Measurements from ENCODE around the gene HOXA7. TPM values are rescaled to one million over a fixed set of nuclear protein-coding genes. Genes with fewer than 3 reads are reported as not detected.
A peak's percentile ranks its signal among the peaks of the same experiment; 100 is the strongest.

HOXA7 gene
- total RNA-seq, 1 donor from 2014 or later = 8.8 TPM

GRCh38 chr7:27130540-27131389 is 25.7 kb downstream of the HOXA7 start, which contains the start of gene HOXA4:
Gene HOXA4 (minus strand): TSS chr7:27130757. CDS start chr7:27130733, 24 bp downstream.
- peak; percentile 64 for DNase-seq (ENCODE audit: low read depth, low spot score)
- H3K27ac Mint-ChIP-seq (ENCODE audit: unreplicated experiment) = no peak within 1 kb of the TSS
- H3K27me3 Mint-ChIP-seq (ENCODE audit: low read depth) = peaks cover 94% of the 10 kb centered on the region
- H3K4me3 Mint-ChIP-seq = peak within 1 kb of the TSS; percentile 80
- H3K9me3 Mint-ChIP-seq = no peaks in the 10 kb centered on the region
- no peak for TF ChIP-seq CTCF (conservative IDR thresholded peaks at IDR 0.05)
- H3K36me3 Mint-ChIP-seq (ENCODE audit: low read depth) = peaks cover 3% of the 10 kb centered on the region
- peaks cover 7% of the 10 kb centered on the region for H3K4me1 Mint-ChIP-seq

GRCh38 chr7:27129729-27130539 is 26.5 kb downstream of the HOXA7 start:
- Mint-ChIP-seq H3K27me3 (ENCODE audit: low read depth) (peaks cover 94% of the 10 kb centered on the region), H3K27ac (ENCODE audit: unreplicated experiment) (no peak overlapping the region), H3K4me1 (peaks cover 7% of the 10 kb centered on the region), H3K9me3 (no peaks in the 10 kb centered on the region), H3K4me3 (peak overlapping the region; percentile 68), H3K36me3 (ENCODE audit: low read depth) (peaks cover 3% of the 10 kb centered on the region)
- DNase-seq (ENCODE audit: low read depth, low spot score) = no peak
- no peak for TF ChIP-seq CTCF (conservative IDR thresholded peaks at IDR 0.05)

- no peaks in the 10 kb centered on the region for H3K9me3 Mint-ChIP-seq
- peak overlapping the region; percentile 68 for H3K4me3 Mint-ChIP-seq
- peaks cover 94% of the 10 kb centered on the region for H3K27me3 Mint-ChIP-seq (ENCODE audit: low read depth)
- DNase-seq (ENCODE audit: low read depth, low spot score) = no peak
- peaks cover 15% of the 10 kb centered on the region for H3K4me1 Mint-ChIP-seq
- peaks cover 3% of the 10 kb centered on the region for H3K36me3 Mint-ChIP-seq (ENCODE audit: low read depth)
- no peak overlapping the region for H3K27ac Mint-ChIP-seq (ENCODE audit: unreplicated experiment)
- TF ChIP-seq CTCF (conservative IDR thresholded peaks at IDR 0.05) = no peak
Observed at GRCh38 chr7:27128776-27129728, 27.4 kb downstream of the HOXA7 start.

- H3K27me3 Mint-ChIP-seq (ENCODE audit: low read depth) = peaks cover 94% of the 10 kb centered on the region
- peak overlapping the region; percentile 68 for H3K4me3 Mint-ChIP-seq
- no peak for TF ChIP-seq CTCF (conservative IDR thresholded peaks at IDR 0.05)
- no peak overlapping the region for H3K27ac Mint-ChIP-seq (ENCODE audit: unreplicated experiment)
- peaks cover 18% of the 10 kb centered on the region for H3K4me1 Mint-ChIP-seq
- no peaks in the 10 kb centered on the region for H3K9me3 Mint-ChIP-seq
- no peak for DNase-seq (ENCODE audit: low read depth, low spot score)
- no peaks in the 10 kb centered on the region for H3K36me3 Mint-ChIP-seq (ENCODE audit: low read depth)
Observed at GRCh38 chr7:27128034-27128433, 28.4 kb downstream of the HOXA7 start.

All from neural crest cell (in vitro differentiated cells).